Adrenal gland (tissue), 12 donors: Measurements from ENCODE around the gene RANBP6. TPM values are rescaled to one million over a fixed set of nuclear protein-coding genes. Genes with fewer than 3 reads are reported as not detected.

Experiments
- DNase-seq, 7 donors: peaks; one replicate each; pipeline ENCODE4 v3.0.0-alpha.2; 2019 to 2020
- H3K27ac ChIP-seq, 5 donors: fragments of 200-600 bp; sonication (generic) in 4 of 5; 1 replicate in 3 of 5; 2 replicates in 2 of 5; pipeline versions ENCODE4 v1.5.1 to v1.8.0; 2016 to 2020; ENCODE audit warnings: mild to moderate bottlenecking in 1 of 5
- H3K27me3 ChIP-seq: fragments of 200-600 bp; 2 replicates; pipeline ENCODE4 v1.8.0; 2021
- H3K36me3 ChIP-seq, 2 donors: fragments of 200-600 bp; replicated peaks in 1 of 2; 1 replicate in 1 of 2; 2 replicates in 1 of 2; pipeline versions ENCODE4 v1.5.1 to v1.8.0; 2018 to 2022
- H3K4me1 ChIP-seq, 2 donors: fragments of 200-600 bp; replicated peaks in 1 of 2; 1 replicate in 1 of 2; 2 replicates in 1 of 2; pipeline versions ENCODE4 v1.5.1 to v1.8.0; 2018 to 2021
- H3K4me3 ChIP-seq, 4 donors: fragments of 200-600 bp; sonication (generic) in 3 of 4; one replicate each; pipeline ENCODE4 v1.5.1; 2016 to 2018
- H3K9me3 ChIP-seq, 3 donors: fragments of 200-600 bp; sonication (generic) in 1 of 3; replicated peaks in 1 of 3; 1 replicate in 2 of 3; 2 replicates in 1 of 3; pipeline versions ENCODE4 v1.5.1 to v1.8.0; 2016 to 2021
- POLR2A ChIP-seq, 2 donors: fragments of 450-650 bp; IDR thresholded peaks; one replicate each; pipeline ENCODE4 v1.6.1; 2017; ENCODE audit warnings: antibody characterized with exemption in 2 of 2, mild to moderate bottlenecking in 2 of 2, moderate library complexity in 1 of 2
- WGBS, 4 donors: extraction: QIAGEN DNeasy Blood & Tissue Kit in 2 of 4; methylation state at CpG; one replicate each; pipeline versions ENCODE4 v1.1.5 to v1.1.7; 2013 to 2017; 5-methylcytosine and 5-hydroxymethylcytosine counted together
- intact Hi-C, 2 donors: fragments of 100-400 bp; cut with DNase I; formaldehyde crosslinking; loops; one replicate each; pipeline versions ENCODE4 v1.14.1 to v1.15.0; 2022 to 2023
- polyA plus RNA-seq, 3 donors: library from polyadenylated mRNA; stranded (reverse); fragments of 200-250 nt in 2 of 3; fragments of 350-450 nt in 1 of 3; fragmentation: Illumina TruSeq in 1 of 3; extraction: RNeasy Lipid Tissue Mini Kit (QIAGEN cat#74804) in 1 of 3; gene quantifications; one replicate each; pipeline ENCODE4 v1.2.3, GENCODE V29; 2013 to 2014
- total RNA-seq, 9 donors: library from RNA; depleted of rRNA in 4 of 9; stranded (reverse); fragments of >200 nt in 4 of 9; fragments of 120-200 nt in 1 of 9; fragmentation: NEBNext Ultra II Directional in 1 of 9; extraction: Animal tissue kit (Norgen Biotek cat#: 25700) in 1 of 9; gene quantifications; one replicate each; pipeline versions ENCODE4 v1.1.0 to v1.2.4, GENCODE V29; 2013 to 2023
- TF ChIP-seq, protein P1 (sequence below), 6 experiments: fragments of 450-650 bp in 4 of 6; fragments of 200-600 bp in 2 of 6; sonication (generic) in 1 of 6; IDR thresholded peaks; 1 replicate in 5 of 6; 2 replicates in 1 of 6; pipeline versions ENCODE4 v1.5.1 to v1.8.0; 2016 to 2021; ENCODE audit warnings: antibody characterized with exemption in 6 of 6, mild to moderate bottlenecking in 2 of 6, moderate library complexity in 1 of 6
- donor health status: healthy with polysubstance abuse.
- donor health status: Bipolar disorder and iron deficiency.
- donor health status: DM: yes; HTN: yes; CAD: no.
- donor health status: DM: no; HTN: no; CAD: no.
- donor health status: DM: no; HTN: no; CAD: no.
- donor health status: DM: yes; HTN: yes; CAD: no.

Gene RANBP6
- total and polyA plus RNA-seq, 12 donors: 5.9 to 45.4 (median 22.2) TPM

DNA sequence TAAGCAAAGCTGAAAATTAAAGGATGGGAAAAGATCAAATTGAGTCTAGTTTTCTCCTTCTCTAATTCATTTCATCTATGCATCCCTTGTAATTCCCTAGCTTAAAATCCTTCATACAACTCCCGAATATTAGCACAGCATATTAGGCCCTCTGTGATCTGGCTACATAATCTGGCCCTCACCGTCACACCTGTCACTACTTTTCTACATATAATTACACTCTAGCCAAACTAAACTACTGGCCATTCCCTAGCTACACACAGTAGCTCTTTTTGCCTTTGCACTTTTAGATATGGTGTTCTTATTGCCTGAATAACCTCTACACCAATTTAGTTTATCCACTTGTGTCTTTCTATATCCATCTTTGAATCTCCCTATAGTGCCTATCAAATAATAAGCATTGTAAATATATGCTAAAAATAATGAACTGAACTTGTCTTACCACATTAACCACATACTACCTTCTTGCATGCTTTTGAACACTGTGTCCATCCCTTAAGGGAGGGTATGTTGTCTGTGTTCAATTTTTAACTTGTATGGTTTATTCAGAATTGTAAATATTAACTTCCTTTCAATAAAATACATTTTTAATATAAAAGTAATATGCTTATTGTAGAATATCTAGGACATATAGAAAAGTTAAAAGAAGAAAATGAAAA lies 15.9 kb downstream of the RANBP6 start:
- no peaks in the 10 kb centered on the region for H3K9me3 ChIP-seq
- peaks cover under 1 to 37% of the 10 kb centered on the region in 2 donors for H3K4me1 ChIP-seq
- DNase-seq: no peak
- H3K36me3 ChIP-seq: no peaks in the 10 kb centered on the region
- no peak overlapping the region for H3K4me3 ChIP-seq
- TF ChIP-seq, protein P1, sequence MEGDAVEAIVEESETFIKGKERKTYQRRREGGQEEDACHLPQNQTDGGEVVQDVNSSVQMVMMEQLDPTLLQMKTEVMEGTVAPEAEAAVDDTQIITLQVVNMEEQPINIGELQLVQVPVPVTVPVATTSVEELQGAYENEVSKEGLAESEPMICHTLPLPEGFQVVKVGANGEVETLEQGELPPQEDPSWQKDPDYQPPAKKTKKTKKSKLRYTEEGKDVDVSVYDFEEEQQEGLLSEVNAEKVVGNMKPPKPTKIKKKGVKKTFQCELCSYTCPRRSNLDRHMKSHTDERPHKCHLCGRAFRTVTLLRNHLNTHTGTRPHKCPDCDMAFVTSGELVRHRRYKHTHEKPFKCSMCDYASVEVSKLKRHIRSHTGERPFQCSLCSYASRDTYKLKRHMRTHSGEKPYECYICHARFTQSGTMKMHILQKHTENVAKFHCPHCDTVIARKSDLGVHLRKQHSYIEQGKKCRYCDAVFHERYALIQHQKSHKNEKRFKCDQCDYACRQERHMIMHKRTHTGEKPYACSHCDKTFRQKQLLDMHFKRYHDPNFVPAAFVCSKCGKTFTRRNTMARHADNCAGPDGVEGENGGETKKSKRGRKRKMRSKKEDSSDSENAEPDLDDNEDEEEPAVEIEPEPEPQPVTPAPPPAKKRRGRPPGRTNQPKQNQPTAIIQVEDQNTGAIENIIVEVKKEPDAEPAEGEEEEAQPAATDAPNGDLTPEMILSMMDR (IDR thresholded peaks at IDR 0.05): no peak
- TF ChIP-seq POLR2A (IDR thresholded peaks at IDR 0.05): no peak
- H3K27ac ChIP-seq: no peak overlapping the region
- no peaks in the 10 kb centered on the region for H3K27me3 ChIP-seq
- WGBS, 4 donors: 96 to 98% (median 97%) methylated on average over 2 of the region's 2 CpGs
- intact Hi-C loops: no loop called here

DNA sequence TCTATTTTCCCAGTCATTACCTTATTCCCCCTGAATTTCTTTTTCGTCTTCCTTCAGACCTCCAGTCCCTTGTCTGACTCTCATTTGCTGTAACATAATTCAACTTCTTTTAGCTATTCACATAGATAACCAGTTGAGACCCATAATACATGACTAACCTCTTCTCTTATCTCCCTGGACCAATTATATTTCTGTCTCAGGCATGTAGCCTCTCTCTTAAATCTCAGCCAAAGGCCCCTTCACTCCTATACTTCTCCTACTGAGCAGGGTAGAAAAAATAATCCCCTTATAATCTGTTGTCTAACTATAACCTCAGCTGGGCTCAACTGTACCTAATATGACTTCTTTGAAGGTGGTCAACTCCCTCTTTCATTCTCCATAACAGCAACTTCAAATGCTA lies 20.9 kb downstream of the RANBP6 start:
- Histone ChIP-seq H3K27ac (no peak overlapping the region), H3K9me3 (no peaks in the 10 kb centered on the region), H3K27me3 (no peaks in the 10 kb centered on the region), H3K36me3 (no peaks in the 10 kb centered on the region), H3K4me3 (no peak overlapping the region), H3K4me1 (peaks cover 5 to 41% of the 10 kb centered on the region in 2 donors)
- TF ChIP-seq, protein P1 (IDR thresholded peaks at IDR 0.05): no peak
- no peak for TF ChIP-seq POLR2A (IDR thresholded peaks at IDR 0.05)
- intact Hi-C loops: no loop called here
- 81 to 86% (median 85%) methylated on average over 1 of the region's 1 CpG for WGBS, 4 donors
- no peak for DNase-seq

DNA sequence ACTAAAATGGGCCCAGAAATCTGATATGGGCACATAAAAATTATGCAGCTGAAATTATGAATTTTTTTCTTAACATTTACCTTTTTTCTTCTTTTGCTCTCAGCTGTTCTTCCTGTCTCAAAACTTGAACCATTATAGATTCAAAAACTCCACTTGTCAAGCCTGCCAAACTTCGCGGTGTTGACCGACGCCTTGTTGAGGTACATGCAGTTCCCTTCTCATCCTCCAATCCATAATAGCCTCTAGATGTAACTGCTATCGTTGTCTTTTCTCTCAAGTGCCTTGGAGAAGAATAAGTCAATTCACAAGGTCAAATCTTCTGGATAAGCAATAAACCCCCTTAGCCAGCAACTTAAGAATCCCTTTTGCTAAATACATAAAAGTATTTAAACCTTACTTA lies 27.2 kb downstream of the RANBP6 start:
- WGBS, 4 donors: 88 to 92% (median 90%) methylated on average over 5 of the region's 5 CpGs

DNA sequence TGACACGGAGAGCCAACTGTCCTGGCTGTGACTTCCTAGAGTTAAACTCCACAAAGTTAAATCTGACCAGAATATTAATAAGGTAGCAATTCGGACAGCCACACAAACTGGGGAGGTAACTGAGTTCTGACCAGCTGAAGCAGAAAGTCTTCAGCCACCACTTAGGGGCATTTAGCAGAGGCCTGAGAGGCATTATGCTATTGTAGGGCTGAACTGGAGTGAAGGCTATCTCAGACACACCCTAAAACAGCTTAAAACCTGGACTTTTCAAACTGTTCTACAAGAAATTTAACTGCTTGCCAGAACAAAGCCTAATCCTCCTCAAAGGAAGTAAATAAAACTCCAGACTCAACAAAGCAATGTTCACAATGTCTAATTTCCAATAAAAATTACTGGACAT lies 32.4 kb downstream of the RANBP6 start:
- TF ChIP-seq, protein P1 (IDR thresholded peaks at IDR 0.05): no peak
- TF ChIP-seq POLR2A (IDR thresholded peaks at IDR 0.05): no peak
- no peaks in the 10 kb centered on the region for H3K36me3 ChIP-seq
- WGBS, 4 donors: 90 to 99% (median 98%) methylated on average over 2 of the region's 2 CpGs
- no peak for DNase-seq
- H3K4me3 ChIP-seq: no peak overlapping the region
- intact Hi-C loops: no loop called here
- H3K27me3 ChIP-seq: no peaks in the 10 kb centered on the region
- no peak overlapping the region for H3K27ac ChIP-seq
- peaks cover 0 to 7% of the 10 kb centered on the region in 2 donors for H3K4me1 ChIP-seq
- H3K9me3 ChIP-seq: no peaks in the 10 kb centered on the region

More for the DNA sequence above, 27.2 kb downstream of the RANBP6 start:
- TF ChIP-seq, protein P1 (IDR thresholded peaks at IDR 0.05): no peak
- TF ChIP-seq POLR2A (IDR thresholded peaks at IDR 0.05): no peak
- H3K4me1 ChIP-seq: peaks cover 0 to 8% of the 10 kb centered on the region in 2 donors
- H3K27me3 ChIP-seq: no peaks in the 10 kb centered on the region
- no peak overlapping the region for H3K4me3 ChIP-seq
- no peak for DNase-seq
- H3K36me3 ChIP-seq: no peaks in the 10 kb centered on the region
- H3K27ac ChIP-seq: no peak overlapping the region
- no peaks in the 10 kb centered on the region for H3K9me3 ChIP-seq
- intact Hi-C loops: no loop called here
